ENCODE data around the gene ASPG. TPM values are rescaled to one million over a fixed set of nuclear protein-coding genes. Genes with fewer than 3 reads are reported as not detected.
"Not testable (repeated sequence)": the region's sequence is repeated elsewhere in the genome, so short reads cannot be mapped to it uniquely, and the experiment has no call there.

Gene ASPG
- total and polyA plus RNA-seq, 2 experiments from 2014 or later, result 5.9 to 20.3 TPM

GRCh38 chr14:104152246-104152575 lies 66.7 kb downstream of the ASPG start:
- TF ChIP-seq EZH2phosphoT487 (IDR thresholded peaks at IDR 0.05; ENCODE audit: low read depth, severe bottlenecking, unreplicated experiment), result no peak
- no peak for TF ChIP-seq EZH2 (IDR thresholded peaks at IDR 0.05; ENCODE audit: borderline replicate concordance)
- TF ChIP-seq CTCF (IDR thresholded peaks at IDR 0.05; ENCODE audit: poor library complexity), result no peak
- Histone ChIP-seq H3K27ac (no peak overlapping the region), H3K4me2 (no peak overlapping the region), H3K36me3 (replicated peaks; ENCODE audit: insufficient read depth, low read depth) (no peaks in the 10 kb centered on the region), H3K9me2 (replicated peaks; ENCODE audit: insufficient read depth) (no peaks in the 10 kb centered on the region), H4K20me1 (ENCODE audit: insufficient read depth, poor library complexity, severe bottlenecking) (no peaks in the 10 kb centered on the region), H3K4me1 (ENCODE audit: insufficient read depth) (peaks cover 26% of the 10 kb centered on the region), H3K27me3 (no peaks in the 10 kb centered on the region), H3K4me3 (no peak overlapping the region), H3K79me2 (no peaks in the 10 kb centered on the region), H2AFZ (no peak overlapping the region), H3K9me3 (ENCODE audit: low read depth) (no peaks in the 10 kb centered on the region)
- WGBS (ENCODE audit: low lambda C conversion rate, missing lambda C conversion rate), result 87% methylated on average over 11 of the region's 14 CpGs
- DNase-seq (ENCODE audit: low spot score), result no peak

GRCh38 chr14:104152686-104153393 lies 67.3 kb downstream of the ASPG start:
- no peak overlapping the region for H3K4me3 ChIP-seq
- H3K36me3 ChIP-seq (replicated peaks; ENCODE audit: insufficient read depth, low read depth), result no peaks in the 10 kb centered on the region
- DNase-seq (ENCODE audit: low spot score), result no peak
- H3K79me2 ChIP-seq, result no peaks in the 10 kb centered on the region
- H3K27me3 ChIP-seq, result no peaks in the 10 kb centered on the region
- H4K20me1 ChIP-seq (ENCODE audit: insufficient read depth, poor library complexity, severe bottlenecking), result no peaks in the 10 kb centered on the region
- TF ChIP-seq EZH2 (IDR thresholded peaks at IDR 0.05; ENCODE audit: borderline replicate concordance), result no peak
- no peak for TF ChIP-seq CTCF (IDR thresholded peaks at IDR 0.05; ENCODE audit: poor library complexity)
- TF ChIP-seq EZH2phosphoT487 (IDR thresholded peaks at IDR 0.05; ENCODE audit: low read depth, severe bottlenecking, unreplicated experiment), result no peak
- H3K9me3 ChIP-seq (ENCODE audit: low read depth), result no peaks in the 10 kb centered on the region
- no peak overlapping the region for H3K4me2 ChIP-seq
- peaks cover 26% of the 10 kb centered on the region for H3K4me1 ChIP-seq (ENCODE audit: insufficient read depth)
- WGBS (ENCODE audit: low lambda C conversion rate, missing lambda C conversion rate), result 96% methylated on average over 20 of the region's 21 CpGs
- no peaks in the 10 kb centered on the region for H3K9me2 ChIP-seq (replicated peaks; ENCODE audit: insufficient read depth)
- no peak overlapping the region for H2AFZ ChIP-seq
- no peak overlapping the region for H3K27ac ChIP-seq

DNA sequence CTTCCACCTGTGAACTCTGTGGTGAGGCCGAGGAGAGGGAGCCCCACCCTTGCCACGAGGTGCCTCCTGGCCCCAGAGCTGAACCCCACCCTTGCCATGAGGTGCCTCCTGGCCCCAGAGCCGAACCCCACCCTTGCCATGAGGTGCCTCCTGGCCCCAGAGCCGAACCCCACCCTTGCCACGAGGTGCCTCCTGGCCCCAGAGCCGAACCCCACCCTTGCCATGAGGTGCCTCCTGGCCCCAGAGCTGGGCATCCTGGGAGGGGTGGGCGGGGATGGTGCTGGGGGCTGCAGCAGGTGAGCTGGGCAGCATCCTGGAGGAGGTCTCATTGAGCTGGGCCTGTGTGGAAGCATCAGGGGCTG lies 67.9 kb downstream of the ASPG start:
- H3K36me3 ChIP-seq (replicated peaks; ENCODE audit: insufficient read depth, low read depth); H3K4me2 ChIP-seq; H3K9me3 ChIP-seq (ENCODE audit: low read depth); H4K20me1 ChIP-seq (ENCODE audit: insufficient read depth, poor library complexity, severe bottlenecking); H3K4me3 ChIP-seq; H3K79me2 ChIP-seq; H3K27ac ChIP-seq; H3K27me3 ChIP-seq; DNase-seq (ENCODE audit: low spot score); H2AFZ ChIP-seq; H3K9me2 ChIP-seq (replicated peaks; ENCODE audit: insufficient read depth): not testable (repeated sequence)
- 80% methylated on average over 1 of the region's 7 CpGs for WGBS (ENCODE audit: low lambda C conversion rate, missing lambda C conversion rate)
- peaks cover 24% of the 10 kb centered on the region for H3K4me1 ChIP-seq (ENCODE audit: insufficient read depth)

DNA sequence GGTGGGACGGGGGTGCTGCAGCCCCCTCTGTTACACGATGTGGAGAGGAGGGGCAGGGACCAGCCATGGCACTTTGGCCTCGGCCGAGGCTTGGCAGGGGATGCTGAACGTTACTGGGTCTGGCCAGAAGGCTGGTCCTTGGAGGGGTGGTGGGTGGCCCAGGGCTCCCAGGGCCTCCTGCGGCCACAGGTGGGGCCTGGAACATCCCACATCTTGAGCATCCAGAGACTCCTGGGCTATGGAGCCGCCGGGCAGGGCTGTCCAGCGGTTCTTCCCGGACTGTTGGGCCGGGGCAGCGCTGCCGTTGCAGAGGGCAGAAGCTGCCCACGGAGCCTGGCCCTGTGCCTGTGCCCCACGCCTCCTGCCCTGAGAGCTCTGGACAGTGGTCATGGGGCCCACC lies 68.7 kb downstream of the ASPG start:
- Histone ChIP-seq H3K27me3 (no peaks in the 10 kb centered on the region), H4K20me1 (ENCODE audit: insufficient read depth, poor library complexity, severe bottlenecking) (no peaks in the 10 kb centered on the region), H2AFZ (no peak overlapping the region), H3K9me2 (replicated peaks; ENCODE audit: insufficient read depth) (no peaks in the 10 kb centered on the region), H3K9me3 (ENCODE audit: low read depth) (no peaks in the 10 kb centered on the region), H3K4me1 (ENCODE audit: insufficient read depth) (peaks cover 15% of the 10 kb centered on the region), H3K4me2 (no peak overlapping the region), H3K79me2 (no peaks in the 10 kb centered on the region), H3K36me3 (replicated peaks; ENCODE audit: insufficient read depth, low read depth) (no peaks in the 10 kb centered on the region), H3K4me3 (no peak overlapping the region), H3K27ac (no peak overlapping the region)
- TF ChIP-seq CTCF (IDR thresholded peaks at IDR 0.05; ENCODE audit: poor library complexity) (no peak), EZH2phosphoT487 (IDR thresholded peaks at IDR 0.05; ENCODE audit: low read depth, severe bottlenecking, unreplicated experiment) (no peak), EZH2 (IDR thresholded peaks at IDR 0.05; ENCODE audit: borderline replicate concordance) (no peak)
- DNase-seq (ENCODE audit: low spot score), result no peak
- 88% methylated on average over 11 of the region's 15 CpGs for WGBS (ENCODE audit: low lambda C conversion rate, missing lambda C conversion rate)

Data from hepatocyte (in vitro differentiated cells).